ENCODE measurements around the gene MAST4.

The MAST4 gene

GRCh38 chr5:67021031-67021430 lies 424.8 kb downstream of the MAST4 start:
- DNase-seq (ENCODE audit: low read depth) = no peak

DNA sequence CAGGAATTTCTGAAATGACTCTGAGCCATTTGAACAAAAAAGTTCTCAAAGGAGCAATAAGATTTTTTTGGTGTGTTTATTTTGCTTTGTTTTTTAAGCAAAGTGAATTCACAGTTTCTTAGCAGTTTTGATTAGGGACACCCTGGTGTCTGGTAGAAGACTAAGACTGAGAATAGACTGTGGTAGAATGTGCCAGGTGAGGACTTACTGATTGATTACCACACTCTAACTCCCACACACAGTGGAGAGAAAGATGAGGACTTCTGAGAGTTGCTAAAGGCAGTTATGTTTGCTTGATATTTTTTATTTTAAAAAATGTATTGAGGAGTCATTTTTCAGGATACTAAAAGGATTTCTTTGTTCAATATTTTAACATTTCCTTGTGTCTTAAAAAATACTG lies 425.3 kb downstream of the MAST4 start:
- DNase-seq (ENCODE audit: low read depth) = no peak

- DNase-seq (ENCODE audit: low read depth) = no peak
Measured at GRCh38 chr5:67021962-67022361, 425.8 kb downstream of the MAST4 start.

- DNase-seq (ENCODE audit: low read depth) = no peak
Measured at GRCh38 chr5:67025457-67025856, 429.3 kb downstream of the MAST4 start.

DNA sequence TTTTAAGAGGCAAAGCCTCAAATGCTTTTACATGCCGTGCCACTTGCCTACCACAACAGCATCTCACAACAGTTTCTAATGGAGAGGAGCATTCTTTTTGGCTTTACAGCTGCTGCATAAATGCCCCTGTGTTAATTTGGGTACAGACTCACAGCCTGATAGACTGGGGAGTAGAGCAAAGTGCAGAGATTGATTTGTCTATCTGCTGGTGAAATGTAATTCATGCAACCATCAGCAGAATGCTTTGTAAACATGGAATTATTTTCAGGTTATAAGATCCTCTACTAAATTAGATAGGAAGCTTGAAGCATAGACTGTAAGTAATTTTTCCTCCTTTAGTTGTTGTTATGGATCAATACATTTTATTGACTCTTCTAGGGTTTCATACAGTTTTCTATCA lies 430.1 kb downstream of the MAST4 start:
- DNase-seq (ENCODE audit: low read depth) = no peak

- no peak for DNase-seq (ENCODE audit: low read depth)
Measured at GRCh38 chr5:67027171-67027570, 431.0 kb downstream of the MAST4 start.

GRCh38 chr5:67028371-67028770 lies 432.2 kb downstream of the MAST4 start:
- DNase-seq (ENCODE audit: low read depth) = no peak

- no peak for DNase-seq (ENCODE audit: low read depth)
Measured at GRCh38 chr5:67028941-67029340, 432.7 kb downstream of the MAST4 start.

DNA sequence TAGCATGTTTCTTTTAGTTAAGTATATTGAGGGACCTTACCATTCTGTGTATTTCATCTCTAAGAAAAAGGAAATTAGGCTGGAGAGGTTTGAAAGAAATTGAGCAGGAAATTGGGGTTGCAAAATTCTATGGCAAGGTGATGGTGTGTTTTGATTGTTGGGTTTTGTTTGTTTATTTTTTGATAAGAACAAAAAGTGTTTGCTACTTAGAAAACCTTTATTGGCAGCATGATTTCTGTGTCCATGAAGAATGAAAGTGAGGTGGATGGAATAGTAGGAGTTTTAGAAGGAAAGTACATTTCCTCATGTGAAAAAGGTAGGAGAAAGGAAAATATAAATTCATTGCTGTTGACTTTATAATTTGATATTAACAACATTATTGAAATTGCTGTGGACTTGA lies 433.3 kb downstream of the MAST4 start:
- no peak for DNase-seq (ENCODE audit: low read depth)

GRCh38 chr5:67030289-67031056 lies 434.3 kb downstream of the MAST4 start:
- no peak for DNase-seq (ENCODE audit: low read depth)

GRCh38 chr5:67031057-67031443 lies 434.9 kb downstream of the MAST4 start:
- no peak for DNase-seq (ENCODE audit: low read depth)

- no peak for DNase-seq (ENCODE audit: low read depth)
Measured at GRCh38 chr5:67031692-67032091, 435.5 kb downstream of the MAST4 start.

GRCh38 chr5:67032921-67033664 lies 436.9 kb downstream of the MAST4 start:
- no peak for DNase-seq (ENCODE audit: low read depth)

DNA sequence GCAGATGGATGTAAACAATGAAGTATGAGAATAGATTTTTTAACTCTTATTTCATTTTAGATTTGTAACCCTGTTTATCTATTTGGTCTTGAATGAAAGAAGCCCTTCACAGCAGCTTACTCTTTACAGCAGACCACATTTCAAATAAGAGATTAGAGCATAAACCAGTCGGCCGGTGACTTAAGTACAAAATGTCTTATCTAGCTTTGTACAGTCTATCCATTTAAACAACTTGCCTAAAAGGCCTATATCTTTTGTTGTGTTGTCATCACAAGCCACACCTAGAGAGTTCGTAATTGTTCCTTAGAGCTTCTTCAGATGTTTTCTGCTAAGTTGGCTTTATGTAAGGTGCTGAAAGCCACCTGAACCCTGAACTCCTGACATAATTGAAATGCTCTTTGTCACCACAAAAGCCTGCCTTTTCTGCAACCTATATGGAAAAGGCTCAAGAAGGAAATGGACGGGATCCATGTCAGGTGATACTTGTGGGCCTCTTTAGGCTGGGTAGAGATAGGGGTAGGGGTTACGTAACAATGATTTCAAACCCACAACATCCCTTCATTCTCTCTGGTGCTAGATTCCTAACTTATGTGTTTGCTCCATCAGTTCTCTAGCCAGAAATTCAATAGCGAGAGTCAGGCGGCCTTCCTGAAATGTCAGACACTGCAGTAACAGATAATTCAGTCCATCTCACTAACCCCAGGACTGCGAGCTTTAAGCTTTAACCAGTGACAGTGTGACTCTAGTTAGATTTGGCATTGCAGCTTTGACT lies 437.9 kb downstream of the MAST4 start:
- no peak for DNase-seq (ENCODE audit: low read depth)

DNA sequence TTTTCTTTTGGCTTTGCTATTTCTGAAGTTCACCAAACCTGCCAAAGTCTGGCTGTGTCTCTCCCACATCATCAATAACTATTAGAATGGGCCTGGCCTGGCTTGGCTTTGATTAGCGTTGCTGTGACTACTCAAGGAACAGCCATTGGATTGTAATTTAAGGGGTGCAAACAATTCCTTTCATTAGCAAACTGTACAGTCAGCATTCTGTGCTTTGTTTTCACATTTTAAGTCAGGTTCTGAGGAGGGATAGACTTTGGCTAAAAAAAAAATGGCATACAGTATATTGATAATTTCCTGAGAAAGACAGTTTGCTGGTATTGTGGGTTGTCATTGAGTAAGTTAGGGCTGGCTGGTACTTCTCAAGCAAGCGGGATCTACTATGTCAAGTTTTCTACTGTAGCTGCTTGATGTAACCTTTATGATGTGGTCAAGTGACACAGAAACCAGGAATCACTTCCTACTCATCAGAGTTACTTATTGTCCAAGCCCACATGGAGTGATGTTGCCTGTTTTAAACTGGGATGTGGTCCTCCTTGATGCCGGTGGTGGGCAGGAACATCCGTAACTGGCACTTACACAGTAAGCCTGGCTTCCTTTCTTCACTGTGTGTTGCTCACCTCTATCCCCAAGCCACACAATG lies 439.0 kb downstream of the MAST4 start:
- no peak for DNase-seq (ENCODE audit: low read depth)

DNA sequence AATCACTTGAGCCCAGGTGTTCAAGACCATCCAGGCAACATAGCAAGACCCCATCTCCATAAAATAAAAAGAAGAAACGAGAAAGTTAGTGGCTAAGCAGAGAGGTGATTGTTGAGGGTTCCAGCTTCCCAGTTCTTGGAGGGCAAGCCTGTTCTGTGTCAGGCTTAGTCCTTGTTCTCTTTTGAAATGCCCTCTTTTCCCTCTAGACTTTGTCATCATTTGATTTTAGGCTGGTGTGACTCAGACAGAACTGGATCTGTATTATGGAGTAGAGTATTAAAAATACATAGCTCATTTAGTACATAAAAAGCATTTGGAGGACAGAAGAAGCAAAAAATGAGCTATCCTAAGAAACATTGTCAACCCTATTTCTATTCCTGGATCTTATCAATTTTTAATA lies 441.0 kb downstream of the MAST4 start:
- no peak for DNase-seq (ENCODE audit: low read depth)

GRCh38 chr5:67038817-67039603 lies 442.8 kb downstream of the MAST4 start:
- no peak for DNase-seq (ENCODE audit: low read depth)

DNA sequence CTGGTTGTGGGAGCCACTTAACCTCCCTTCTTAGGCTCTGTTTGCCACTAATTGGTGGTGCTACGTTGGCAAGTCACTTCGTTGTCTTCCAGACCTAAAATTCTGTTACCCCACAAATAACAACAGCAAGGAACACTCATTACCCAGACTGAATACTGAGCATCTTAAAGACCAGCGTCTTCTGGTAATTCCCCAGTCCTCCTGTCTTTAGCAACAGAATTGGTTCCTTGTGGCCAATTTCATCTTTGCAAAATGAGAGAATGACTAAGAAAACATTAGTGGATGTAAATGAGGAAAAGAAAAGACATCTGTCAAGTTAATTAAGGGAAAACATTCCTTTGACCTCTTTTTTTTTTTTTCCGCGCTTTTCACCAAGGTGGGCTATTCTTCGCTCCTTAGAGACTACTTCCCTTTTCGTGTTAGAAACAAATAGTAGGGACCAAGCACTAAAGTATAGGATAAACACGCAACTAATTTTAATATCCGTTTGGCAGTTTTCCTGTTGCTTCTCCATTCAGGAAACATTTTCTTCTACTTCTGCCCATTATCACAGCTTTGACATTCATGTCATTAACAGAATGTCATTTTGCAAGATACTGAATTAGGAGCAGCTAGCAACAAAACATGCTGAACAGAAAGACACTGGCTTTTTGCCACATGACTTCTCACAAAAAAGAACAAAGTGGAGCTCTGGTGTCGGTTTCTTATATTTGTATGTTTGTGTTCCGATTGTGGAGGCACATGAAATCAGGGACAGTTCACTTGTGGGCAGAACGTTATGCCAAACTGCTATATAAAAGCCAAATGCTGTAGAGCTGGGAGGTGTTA lies 446.2 kb downstream of the MAST4 start:
- DNase-seq (ENCODE audit: low read depth) = no peak

DNA sequence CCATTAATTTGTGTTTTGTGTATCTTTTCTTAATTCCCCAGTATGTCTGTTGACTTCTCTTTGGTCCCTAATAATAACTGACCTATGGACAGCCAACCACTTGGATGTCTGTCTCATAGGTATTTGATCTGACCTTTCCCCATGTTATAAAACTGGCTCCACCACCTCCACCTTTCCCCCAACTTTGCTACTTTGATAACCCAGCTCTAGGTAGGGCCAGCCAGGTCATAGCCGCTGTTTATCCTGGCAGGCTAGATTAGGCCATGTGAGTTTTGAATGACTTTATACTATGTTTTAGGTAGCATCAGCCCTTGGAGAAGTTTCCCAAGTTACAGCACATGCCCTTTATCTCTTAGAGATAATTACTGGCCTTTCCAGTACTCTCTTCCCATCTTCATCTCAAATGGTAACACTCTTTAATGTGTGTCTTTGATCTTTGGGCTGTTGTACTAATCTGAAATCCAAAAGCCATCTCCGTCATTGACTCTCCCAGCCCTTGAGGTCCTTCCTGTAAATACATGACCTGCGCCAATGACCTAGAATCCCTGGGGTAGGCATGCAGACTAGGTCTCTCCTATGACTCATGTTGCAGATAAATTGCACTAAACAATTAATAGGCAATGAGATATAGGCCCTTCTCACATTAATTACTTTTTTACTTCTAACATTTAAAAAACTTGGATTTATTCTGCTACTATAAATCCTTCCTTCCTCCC lies 447.8 kb downstream of the MAST4 start:
- DNase-seq (ENCODE audit: low read depth) = no peak

Data from stimulated activated CD4-positive, alpha-beta T cell treated with anti-CD3 and anti-CD28 coated beads, Interleukin-2, amount 100 ng/mL, for 4 hours (primary cell).